ENCODE results near the gene MEP1A.

The MEP1A gene

DNA sequence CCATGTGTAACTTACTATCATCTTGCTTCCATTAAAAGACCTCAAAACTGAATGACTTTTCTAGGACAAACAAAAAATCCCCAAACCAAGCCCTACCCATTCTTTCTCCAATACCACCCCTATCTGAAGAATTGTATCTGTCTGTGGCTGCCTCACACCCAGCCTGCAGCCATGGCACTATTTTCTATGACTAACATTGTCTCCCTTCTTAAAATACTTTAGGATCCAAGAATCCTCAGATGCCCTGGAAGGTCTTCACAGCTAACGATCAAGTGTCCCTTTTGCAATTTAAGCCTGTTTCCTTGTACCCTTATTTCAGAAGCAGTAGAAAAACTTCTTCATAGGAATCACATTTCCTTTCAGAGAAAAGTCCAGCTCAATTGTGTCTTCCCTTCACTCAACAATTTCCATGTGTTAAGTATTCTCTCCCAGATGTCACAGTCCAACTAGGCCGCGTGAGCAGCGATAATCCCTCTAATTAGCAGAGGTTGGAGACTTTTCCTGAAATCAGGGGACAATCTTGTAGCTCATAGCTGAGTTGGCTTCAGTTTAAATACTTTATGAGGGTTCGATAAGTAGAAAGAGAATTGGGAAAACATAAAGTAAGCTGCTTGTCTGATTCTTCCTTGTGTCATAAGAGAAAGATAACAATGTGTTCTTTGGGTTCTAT lies 5.2 kb upstream of the MEP1A start:
- H3K36me3 ChIP-seq (ENCODE audit: low read depth): no peaks in the 10 kb centered on the region
- no peak overlapping the region for H3K4me3 ChIP-seq (ENCODE audit: severe bottlenecking)
- DNase-seq (ENCODE audit: low spot score): no peak
- H3K27ac ChIP-seq (ENCODE audit: poor library complexity, severe bottlenecking): no peak overlapping the region
- no peaks in the 10 kb centered on the region for H3K4me1 ChIP-seq (ENCODE audit: insufficient read depth, poor library complexity, severe bottlenecking)
- ATAC-seq (ENCODE audit: low read depth): no peak
- H3K9me3 ChIP-seq (ENCODE audit: severe bottlenecking): no peaks in the 10 kb centered on the region
- H3K27me3 ChIP-seq (ENCODE audit: insufficient read depth, poor library complexity, severe bottlenecking): no peaks in the 10 kb centered on the region
- no peak for TF ChIP-seq CTCF (IDR thresholded peaks at IDR 0.05; ENCODE audit: poor library complexity, severe bottlenecking)

GRCh38 chr6:46788791-46789190 lies 4.4 kb upstream of the MEP1A start:
- no peak for DNase-seq (ENCODE audit: low spot score)
- no peak for TF ChIP-seq CTCF (IDR thresholded peaks at IDR 0.05; ENCODE audit: poor library complexity, severe bottlenecking)
- Histone ChIP-seq H3K9me3 (ENCODE audit: severe bottlenecking) (no peaks in the 10 kb centered on the region), H3K36me3 (ENCODE audit: low read depth) (no peaks in the 10 kb centered on the region), H3K4me3 (ENCODE audit: severe bottlenecking) (no peak overlapping the region), H3K4me1 (ENCODE audit: insufficient read depth, poor library complexity, severe bottlenecking) (no peaks in the 10 kb centered on the region), H3K27me3 (ENCODE audit: insufficient read depth, poor library complexity, severe bottlenecking) (no peaks in the 10 kb centered on the region), H3K27ac (ENCODE audit: poor library complexity, severe bottlenecking) (no peak overlapping the region)
- no peak for ATAC-seq (ENCODE audit: low read depth)

GRCh38 chr6:46789434-46790354 lies 3.5 kb upstream of the MEP1A start:
- ATAC-seq (ENCODE audit: low read depth): no peak
- H3K36me3 ChIP-seq (ENCODE audit: low read depth): no peaks in the 10 kb centered on the region
- H3K27me3 ChIP-seq (ENCODE audit: insufficient read depth, poor library complexity, severe bottlenecking): no peaks in the 10 kb centered on the region
- H3K4me1 ChIP-seq (ENCODE audit: insufficient read depth, poor library complexity, severe bottlenecking): no peaks in the 10 kb centered on the region
- TF ChIP-seq CTCF (IDR thresholded peaks at IDR 0.05; ENCODE audit: poor library complexity, severe bottlenecking): no peak
- DNase-seq (ENCODE audit: low spot score): no peak
- H3K4me3 ChIP-seq (ENCODE audit: severe bottlenecking): no peak overlapping the region
- no peaks in the 10 kb centered on the region for H3K9me3 ChIP-seq (ENCODE audit: severe bottlenecking)
- H3K27ac ChIP-seq (ENCODE audit: poor library complexity, severe bottlenecking): no peak overlapping the region

GRCh38 chr6:46790355-46790874 lies 2.8 kb upstream of the MEP1A start:
- Histone ChIP-seq H3K9me3 (ENCODE audit: severe bottlenecking) (no peaks in the 10 kb centered on the region), H3K27me3 (ENCODE audit: insufficient read depth, poor library complexity, severe bottlenecking) (no peaks in the 10 kb centered on the region), H3K4me3 (ENCODE audit: severe bottlenecking) (no peak overlapping the region), H3K27ac (ENCODE audit: poor library complexity, severe bottlenecking) (no peak overlapping the region), H3K4me1 (ENCODE audit: insufficient read depth, poor library complexity, severe bottlenecking) (no peaks in the 10 kb centered on the region), H3K36me3 (ENCODE audit: low read depth) (no peaks in the 10 kb centered on the region)
- no peak for TF ChIP-seq CTCF (IDR thresholded peaks at IDR 0.05; ENCODE audit: poor library complexity, severe bottlenecking)
- DNase-seq (ENCODE audit: low spot score) (no peak), ATAC-seq (ENCODE audit: low read depth) (no peak)
